GM12891 (cell line): ENCODE results near the gene KCNQ2.

ENCODE experiments used
- DNase-seq: peaks from one replicate; pipeline ENCODE4 v3.0.0; 2011; ENCODE audit warnings: low spot score; ENCODE audit not compliant: insufficient read length
- FAIRE-seq: peaks from 2 replicates; lab custom pipeline; 2011; peaks lifted over from hg19 to GRCh38; lab: Jason Lieb, UNC
- PAX5 ChIP-seq: IDR thresholded peaks from 2 replicates; pipeline ENCODE4 v1.6.1; 2011; ENCODE audit warnings: low read length, moderate library complexity, mild to moderate bottlenecking; ENCODE audit not compliant: insufficient read depth, severe bottlenecking
- POLR2A ChIP-seq: IDR thresholded peaks from 2 replicates; pipeline ENCODE4 v1.6.1; 2011; ENCODE audit warnings: low read depth, low read length, control low read depth
- POLR2AphosphoS5 ChIP-seq: IDR thresholded peaks from 2 replicates; pipeline ENCODE4 v1.6.1; 2011; ENCODE audit warnings: low read depth, low read length, control low read depth
- POU2F2 ChIP-seq: IDR thresholded peaks from 2 replicates; pipeline ENCODE4 v1.6.1; 2011; ENCODE audit warnings: low read depth, mild to moderate bottlenecking, control low read depth, low read length, moderate library complexity
- SPI1 ChIP-seq: IDR thresholded peaks from 2 replicates; pipeline ENCODE4 v1.6.1; 2011; ENCODE audit warnings: low read depth, low read length, control low read depth
- TAF1 ChIP-seq: IDR thresholded peaks from 2 replicates; pipeline ENCODE4 v1.6.1; 2011; ENCODE audit warnings: low read depth, low read length, control low read depth

Gene KCNQ2

GRCh38 chr20:63513207-63513606 lies 40.8 kb upstream of the KCNQ2 start:
- FAIRE-seq (no peak), DNase-seq (no peak)
- TF ChIP-seq POLR2A (no peak), SPI1 (no peak), POU2F2 (no peak), PAX5 (no peak), TAF1 (no peak), POLR2AphosphoS5 (no peak)

- no peak for FAIRE-seq
- TF ChIP-seq TAF1 (no peak), SPI1 (no peak)
These were observed 36.7 kb upstream of the KCNQ2 start for GRCh38 chr20:63509088-63509564.

GRCh38 chr20:63508072-63508768 lies 35.8 kb upstream of the KCNQ2 start:
- no peak for DNase-seq
- TF ChIP-seq PAX5: no peak
- TF ChIP-seq POLR2AphosphoS5: no peak
- no peak for TF ChIP-seq POLR2A
- no peak for TF ChIP-seq TAF1
- no peak for TF ChIP-seq POU2F2
- no peak for TF ChIP-seq SPI1
- no peak for FAIRE-seq

More at GRCh38 chr20:63509088-63509564, 36.7 kb upstream of the KCNQ2 start:
- DNase-seq: no peak

GRCh38 chr20:63507083-63507743 lies 34.8 kb upstream of the KCNQ2 start:
- FAIRE-seq (no peak), DNase-seq (no peak)
- TF ChIP-seq POLR2A (no peak), TAF1 (no peak), PAX5 (no peak), POLR2AphosphoS5 (no peak), POU2F2 (no peak), SPI1 (no peak)

- DNase-seq (no peak), FAIRE-seq (no peak)
- TF ChIP-seq SPI1 (no peak), POLR2AphosphoS5 (no peak), PAX5 (no peak), TAF1 (no peak), POU2F2 (no peak), POLR2A (no peak)
These were observed 33.3 kb upstream of the KCNQ2 start for GRCh38 chr20:63505723-63506122.

- no peak for FAIRE-seq
- TF ChIP-seq PAX5 (no peak), POU2F2 (no peak), TAF1 (no peak), POLR2A (no peak), SPI1 (no peak), POLR2AphosphoS5 (no peak)
- no peak for DNase-seq
These were observed 32.8 kb upstream of the KCNQ2 start for GRCh38 chr20:63505281-63505680.

- TF ChIP-seq PAX5: no peak
- no peak for TF ChIP-seq POU2F2
- no peak for TF ChIP-seq POLR2A
- TF ChIP-seq POLR2AphosphoS5: no peak
- no peak for TF ChIP-seq SPI1
- DNase-seq: no peak
- FAIRE-seq: no peak
These were observed 32.2 kb upstream of the KCNQ2 start for GRCh38 chr20:63504642-63505041.

- FAIRE-seq: no peak
- TF ChIP-seq PAX5 (no peak), POU2F2 (no peak), TAF1 (no peak), POLR2A (no peak), POLR2AphosphoS5 (no peak), SPI1 (no peak)
- DNase-seq: no peak
These were observed 31.1 kb upstream of the KCNQ2 start for GRCh38 chr20:63503524-63503923.

GRCh38 chr20:63502671-63503172 lies 30.3 kb upstream of the KCNQ2 start:
- DNase-seq (no peak), FAIRE-seq (no peak)
- TF ChIP-seq PAX5 (no peak), TAF1 (no peak), POLR2A (no peak), SPI1 (no peak), POLR2AphosphoS5 (no peak), POU2F2 (no peak)
